ENCODE measurements around the gene SCYL2. TPM values are rescaled to one million over a fixed set of nuclear protein-coding genes. Genes with fewer than 3 reads are reported as not detected.
A peak's percentile ranks its signal among the peaks of the same experiment; 100 is the strongest.
"Not testable (repeated sequence)": the region's sequence is repeated elsewhere in the genome, so short reads cannot be mapped to it uniquely, and the experiment has no call there.

Gene SCYL2
- total RNA-seq = 48.4 to 53.9 TPM (median 48.6 TPM) in 3 replicates
- long read RNA-seq, full-length matches to known transcripts = 14 of 45 reads
- long read RNA-seq, partial matches to known transcripts = 8 of 45 reads
- long read RNA-seq, other reads (novel, unspliced or antisense) = 23 of 45 reads

GRCh38 chr12:100266835-100267602, at the start of gene SCYL2, which contains the start of gene DEPDC4:
Gene SCYL2 (plus strand): TSS chr12:100267177. CDS start chr12:100282971, 15,794 bp downstream.
Gene DEPDC4 (minus strand): TSS chr12:100267079. CDS start chr12:100267076, 3 bp downstream.
- peak within 1 kb of the TSS; percentile 97 for H3K27ac Mint-ChIP-seq (ENCODE audit: unreplicated experiment)
- TF ChIP-seq CTCF (IDR thresholded peaks at IDR 0.05) = no peak
- H3K27me3 Mint-ChIP-seq (ENCODE audit: low read depth) = no peaks in the 10 kb centered on the region
- peaks cover 36% of the 10 kb centered on the region for H3K4me1 Mint-ChIP-seq (ENCODE audit: low read depth)
- no peaks in the 10 kb centered on the region for H3K36me3 Mint-ChIP-seq (ENCODE audit: low read depth)
- peak; percentile 98 for DNase-seq (ENCODE audit: low spot score)
- H3K4me3 Mint-ChIP-seq (ENCODE audit: unreplicated experiment) = peak within 1 kb of the TSS; percentile 99
- no peaks in the 10 kb centered on the region for H3K9me3 Mint-ChIP-seq (ENCODE audit: low read depth)

- no peak overlapping the region for H3K27ac Mint-ChIP-seq (ENCODE audit: unreplicated experiment)
- no peak overlapping the region for H3K4me3 Mint-ChIP-seq (ENCODE audit: unreplicated experiment)
- H3K27me3 Mint-ChIP-seq (ENCODE audit: low read depth) = no peaks in the 10 kb centered on the region
- no peak for TF ChIP-seq CTCF (IDR thresholded peaks at IDR 0.05)
- peaks cover 16% of the 10 kb centered on the region for H3K36me3 Mint-ChIP-seq (ENCODE audit: low read depth)
- DNase-seq (ENCODE audit: low spot score) = no peak
- H3K4me1 Mint-ChIP-seq (ENCODE audit: low read depth) = no peaks in the 10 kb centered on the region
- H3K9me3 Mint-ChIP-seq (ENCODE audit: low read depth) = no peaks in the 10 kb centered on the region
Measured at GRCh38 chr12:100219328-100220109, 47.5 kb upstream of the SCYL2 start.

GRCh38 chr12:100221523-100221922, 45.5 kb upstream of the SCYL2 start:
- H3K9me3 Mint-ChIP-seq (ENCODE audit: low read depth) = no peaks in the 10 kb centered on the region
- no peak for DNase-seq (ENCODE audit: low spot score)
- TF ChIP-seq CTCF (IDR thresholded peaks at IDR 0.05) = no peak

GRCh38 chr12:100222173-100222572, 44.8 kb upstream of the SCYL2 start:
- not testable (repeated sequence) for H3K4me3 Mint-ChIP-seq (ENCODE audit: unreplicated experiment); DNase-seq (ENCODE audit: low spot score); H3K27ac Mint-ChIP-seq (ENCODE audit: unreplicated experiment); H3K9me3 Mint-ChIP-seq (ENCODE audit: low read depth); H3K36me3 Mint-ChIP-seq (ENCODE audit: low read depth); H3K27me3 Mint-ChIP-seq (ENCODE audit: low read depth); H3K4me1 Mint-ChIP-seq (ENCODE audit: low read depth)

More at GRCh38 chr12:100221523-100221922, 45.5 kb upstream of the SCYL2 start:
- Mint-ChIP-seq H3K27ac (ENCODE audit: unreplicated experiment) (no peak overlapping the region), H3K4me1 (ENCODE audit: low read depth) (no peaks in the 10 kb centered on the region), H3K36me3 (ENCODE audit: low read depth) (peaks cover 8% of the 10 kb centered on the region), H3K4me3 (ENCODE audit: unreplicated experiment) (no peak overlapping the region), H3K27me3 (ENCODE audit: low read depth) (no peaks in the 10 kb centered on the region)

GRCh38 chr12:100225491-100225890, 41.5 kb upstream of the SCYL2 start:
- Mint-ChIP-seq H3K4me3 (ENCODE audit: unreplicated experiment) (no peak overlapping the region), H3K4me1 (ENCODE audit: low read depth) (no peaks in the 10 kb centered on the region), H3K27ac (ENCODE audit: unreplicated experiment) (no peak overlapping the region), H3K27me3 (ENCODE audit: low read depth) (no peaks in the 10 kb centered on the region), H3K9me3 (ENCODE audit: low read depth) (no peaks in the 10 kb centered on the region), H3K36me3 (ENCODE audit: low read depth) (peaks cover 1% of the 10 kb centered on the region)
- DNase-seq (ENCODE audit: low spot score) = no peak
- TF ChIP-seq CTCF (IDR thresholded peaks at IDR 0.05) = no peak
